A549 (cell line): ENCODE results near the gene AKR1A1. TPM values are rescaled to one million over a fixed set of nuclear protein-coding genes. Genes with fewer than 3 reads are reported as not detected.

Experiments
- ATAC-seq, 2 experiments: fragments of 200-7000 bp in 1 of 2; fragments of >200 bp in 1 of 2; cut with Nextera tagmentation in 1 of 2; cut with Tn5 transposase in 1 of 2; 3 replicates each; pipeline versions ENCODE4 v1.8.0 to v1.9.1; 2018 to 2020; ENCODE audit warnings: mild to moderate bottlenecking in 1 of 2, moderate library complexity in 1 of 2
- CTCF ChIA-PET: fragments of 300-600 bp; sonication (Branson Sonifier 250); formaldehyde crosslinking; extraction: SDS; loops from one replicate; lab custom pipeline; 2021; ENCODE audit warnings: antibody characterized with exemption, inconsistent platforms; lab: Yijun Ruan, JAX
- POLR2A ChIA-PET: fragments of 350-600 bp; formaldehyde crosslinking; extraction: SDS; loops from one replicate; lab custom pipeline; 2021; ENCODE audit warnings: antibody characterized with exemption, inconsistent platforms; lab: Yijun Ruan, JAX
- DNase-seq, 2 experiments: peaks; one replicate each; pipeline versions ENCODE4 v3.0.0 to v3.0.0-alpha.2; 2011 to 2016; ENCODE audit warnings: low read depth in 1 of 2, low spot score in 1 of 2
- FAIRE-seq: peaks from 2 replicates; lab custom pipeline; 2011; peaks lifted over from hg19 to GRCh38; lab: Jason Lieb, UNC
- H3K27ac ChIP-seq, 2 experiments: fragments of >200 bp; sonication (Bioruptor Twin); formaldehyde crosslinking; 3 replicates each; pipeline ENCODE4 v1.5.1; 2016 to 2017
- H3K4me1 ChIP-seq: fragments of >200 bp; sonication (Bioruptor Twin); formaldehyde crosslinking; 3 replicates; pipeline ENCODE4 v1.6.1; 2016
- H3K4me2 ChIP-seq: fragments of >200 bp; sonication (Bioruptor Twin); formaldehyde crosslinking; 3 replicates; pipeline ENCODE4 v1.6.1; 2016
- H3K4me3 ChIP-seq: fragments of >200 bp; sonication (Bioruptor Twin); formaldehyde crosslinking; 3 replicates; pipeline ENCODE4 v1.5.1; 2016
- H3K9me3 ChIP-seq: fragments of >200 bp; sonication (Bioruptor Twin); formaldehyde crosslinking; 3 replicates; pipeline ENCODE4 v1.6.1; 2016
- ATOH8 ChIP-seq: fragments of 250-450 bp; sonication (Bioruptor Pico); IDR thresholded peaks from 2 replicates; pipeline ENCODE4 v1.5.0; 2020; ENCODE audit warnings: low read depth, mild to moderate bottlenecking, moderate library complexity
- CBX2 ChIP-seq: fragments of 200-600 bp; sonication (generic); IDR thresholded peaks from 2 replicates; pipeline ENCODE4 v1.6.1; 2016; ENCODE audit warnings: low read depth, mild to moderate bottlenecking, borderline replicate concordance
- CBX8 ChIP-seq: fragments of 200-600 bp; sonication (generic); IDR thresholded peaks from 2 replicates; pipeline ENCODE4 v1.6.1; 2016
- CEBPB ChIP-seq, 2 experiments: fragments of >200 bp in 1 of 2; sonication (Bioruptor Twin) in 1 of 2; formaldehyde crosslinking in 1 of 2; IDR thresholded peaks; 2 replicates each; pipeline ENCODE4 v1.6.1; 2012 to 2016
- CHD2 ChIP-seq: fragments of 150-350 bp; IDR thresholded peaks from 2 replicates; pipeline ENCODE4 v1.6.1; 2014; ENCODE audit warnings: low read length; ENCODE audit not compliant: partially characterized antibody
- CHD4 ChIP-seq: fragments of 200-600 bp; sonication (generic); IDR thresholded peaks from 2 replicates; pipeline ENCODE4 v1.6.1; 2016; ENCODE audit warnings: antibody characterized with exemption, mild to moderate bottlenecking, borderline replicate concordance
- EHF ChIP-seq: fragments of 250-450 bp; sonication (Bioruptor Pico); IDR thresholded peaks from 2 replicates; pipeline ENCODE4 v1.5.0; 2020; ENCODE audit warnings: mild to moderate bottlenecking
- EHMT2 ChIP-seq: fragments of 200-600 bp; sonication (generic); IDR thresholded peaks from 2 replicates; pipeline ENCODE4 v1.6.1; 2016; ENCODE audit warnings: antibody characterized with exemption, low read depth, mild to moderate bottlenecking, moderate library complexity
- ELK1 ChIP-seq: fragments of 150-350 bp; IDR thresholded peaks from 2 replicates; pipeline ENCODE4 v1.6.1; 2014; ENCODE audit warnings: low read depth, mild to moderate bottlenecking, low read length
- EP300 ChIP-seq, 2 experiments: fragments of >200 bp; sonication (Bioruptor Twin); formaldehyde crosslinking; IDR thresholded peaks; 2 replicates in 1 of 2; 3 replicates in 1 of 2; pipeline ENCODE4 v1.6.1; 2016 to 2017
- FOSB ChIP-seq: fragments of 250-450 bp; sonication (Bioruptor Pico); IDR thresholded peaks from 2 replicates; pipeline ENCODE4 v1.5.0; 2020; ENCODE audit warnings: mild to moderate bottlenecking, moderate library complexity
- HDAC2 ChIP-seq: fragments of 200-600 bp; sonication (generic); IDR thresholded peaks from 2 replicates; pipeline ENCODE4 v1.6.1; 2016
- HEYL ChIP-seq: fragments of 250-450 bp; sonication (Bioruptor Pico); IDR thresholded peaks from 2 replicates; pipeline ENCODE4 v1.8.0; 2021; ENCODE audit warnings: mild to moderate bottlenecking, moderate library complexity
- HOXB13 ChIP-seq: fragments of 250-450 bp; sonication (Bioruptor Pico); IDR thresholded peaks from 2 replicates; pipeline ENCODE4 v1.5.0; 2020; ENCODE audit warnings: low read depth, mild to moderate bottlenecking, moderate library complexity
- JUN ChIP-seq, 2 experiments: fragments of >200 bp; sonication (Bioruptor Twin); formaldehyde crosslinking; IDR thresholded peaks; 2 replicates in 1 of 2; 3 replicates in 1 of 2; pipeline ENCODE4 v1.6.1; 2016 to 2017
- JUNB ChIP-seq: fragments of >200 bp; sonication (Bioruptor Twin); formaldehyde crosslinking; IDR thresholded peaks from 2 replicates; pipeline ENCODE4 v1.6.1; 2016
- KDM5A ChIP-seq: fragments of 200-600 bp; sonication (generic); IDR thresholded peaks from 2 replicates; pipeline ENCODE4 v1.6.1; 2016; ENCODE audit warnings: antibody characterized with exemption, mild to moderate bottlenecking
- MAFK ChIP-seq: fragments of 450-650 bp; IDR thresholded peaks from 2 replicates; pipeline ENCODE4 v1.6.1; 2014; ENCODE audit not compliant: partially characterized antibody
- MAZ ChIP-seq: fragments of 150-350 bp; IDR thresholded peaks from 2 replicates; pipeline ENCODE4 v1.6.1; 2014; ENCODE audit warnings: antibody characterized with exemption, low read depth, low read length, borderline replicate concordance
- MYC ChIP-seq: IDR thresholded peaks from 2 replicates; pipeline ENCODE4 v1.6.1; 2012; ENCODE audit warnings: mild to moderate bottlenecking, inconsistent platforms, low read length, improper control_type of control experiment, borderline replicate concordance
- NPAS2 ChIP-seq: fragments of 250-450 bp; sonication (Bioruptor Pico); IDR thresholded peaks from 2 replicates; pipeline ENCODE4 v1.8.0; 2022; ENCODE audit warnings: mild to moderate bottlenecking, moderate library complexity, borderline replicate concordance
- NR3C1 ChIP-seq: fragments of >200 bp; sonication (Bioruptor Twin); formaldehyde crosslinking; IDR thresholded peaks from 3 replicates; pipeline ENCODE4 v1.6.1; 2017
- PBX3 ChIP-seq: IDR thresholded peaks from 2 replicates; pipeline ENCODE4 v1.6.1; 2012
- POLR2A ChIP-seq: IDR thresholded peaks from 2 replicates; pipeline ENCODE4 v1.6.1; 2012; ENCODE audit warnings: mild to moderate bottlenecking, low read length
- POLR2AphosphoS2 ChIP-seq: conservative IDR thresholded peaks from 2 replicates; pipeline ENCODE4 v1.6.1; 2012; ENCODE audit warnings: low read length, improper control_type of control experiment, inconsistent platforms
- RARB ChIP-seq: fragments of 250-450 bp; sonication (Bioruptor Pico); IDR thresholded peaks from 2 replicates; pipeline ENCODE4 v1.8.0; 2021; ENCODE audit warnings: mild to moderate bottlenecking, moderate library complexity
- RCOR1 ChIP-seq: fragments of 150-350 bp; IDR thresholded peaks from 2 replicates; pipeline ENCODE4 v1.6.1; 2014; ENCODE audit warnings: antibody characterized with exemption, low read length, low read depth
- REST ChIP-seq: fragments of 200-600 bp; sonication (generic); IDR thresholded peaks from 2 replicates; pipeline ENCODE4 v1.6.1; 2016; ENCODE audit warnings: antibody characterized with exemption, mild to moderate bottlenecking, moderate library complexity
- RFX5 ChIP-seq: fragments of 450-650 bp; IDR thresholded peaks from 2 replicates; pipeline ENCODE4 v1.7.1; 2014; ENCODE audit warnings: antibody characterized with exemption, mild to moderate bottlenecking, moderate library complexity
- RNF2 ChIP-seq: fragments of 200-600 bp; sonication (generic); IDR thresholded peaks from 2 replicates; pipeline ENCODE4 v1.6.1; 2016; ENCODE audit warnings: low read depth, mild to moderate bottlenecking, antibody characterized with exemption, moderate library complexity, borderline replicate concordance
- SREBF2 ChIP-seq: fragments of 450-650 bp; IDR thresholded peaks from 2 replicates; pipeline ENCODE4 v1.6.1; 2014; ENCODE audit warnings: mild to moderate bottlenecking, moderate library complexity
- TP53 ChIP-seq: fragments of 250-450 bp; sonication (Bioruptor Pico); IDR thresholded peaks from 2 replicates; pipeline ENCODE4 v1.5.0; 2021; ENCODE audit warnings: mild to moderate bottlenecking, moderate library complexity
- ZFP36 ChIP-seq: fragments of 450-650 bp; IDR thresholded peaks from 2 replicates; pipeline ENCODE4 v1.6.1; 2014; ENCODE audit warnings: borderline replicate concordance; ENCODE audit not compliant: partially characterized antibody
- ZNF302 ChIP-seq: fragments of 250-450 bp; sonication (Bioruptor Pico); IDR thresholded peaks from 2 replicates; pipeline ENCODE4 v1.9.0; 2021; ENCODE audit warnings: inconsistent platforms, mild to moderate bottlenecking, moderate library complexity
- ZSCAN20 ChIP-seq: fragments of 250-450 bp; sonication (Bioruptor Pico); IDR thresholded peaks from 2 replicates; pipeline ENCODE4 v1.8.0; 2022; ENCODE audit warnings: mild to moderate bottlenecking, moderate library complexity
- WGBS: methylation state at CpG from one replicate; pipeline ENCODE4 v1.1.6; 2017; ENCODE audit errors: missing lambda C conversion rate; 5-methylcytosine and 5-hydroxymethylcytosine counted together
- polyA plus RNA-seq, 4 experiments: library from polyadenylated mRNA; depleted of rRNA in 3 of 4; stranded (reverse); fragments of >200 nt; fragmentation: RNase III in 1 of 4; extraction: RNeasy Plus Mini Kit Qiagen cat#74134 plus additional on column Dnase treatment in 1 of 4; gene quantifications; 2 replicates in 3 of 4; 3 replicates in 1 of 4; pipeline ENCODE4 v1.2.3, GENCODE V29; 2011 to 2017

The AKR1A1 gene
- polyA plus RNA-seq, 2 of the 4 experiments (the other 2 are of a cell fraction): 89.0 to 110 TPM

- CTCF ChIA-PET: interaction anchor here (1.0 to 1.9 kb wide), 7 partner anchors 9 to 49 kb away, joined by 3 to 7 read pairs (median 4); partner anchors contain the start of gene AKR1A1
- Histone ChIP-seq H3K27ac (peak within 1 kb of the TSS; percentile 100), H3K4me3 (peak within 1 kb of the TSS; percentile 76), H3K9me3 (no peaks in the 10 kb centered on the region), H3K4me1 (peaks cover 62% of the 10 kb centered on the region), H3K4me2 (peak within 1 kb of the TSS; percentile 86)
- POLR2A ChIA-PET: interaction anchor here (0.5 to 3.6 kb wide), 34 partner anchors 8 to 800 kb away, joined by 3 to 81 read pairs (median 5); partner anchors contain the start of genes AKR1A1, CCDC163, DYNLT4 and GPBP1L1
- DNase-seq: peak; percentile 72 to 95
- peak; percentile 84 to 86 for ATAC-seq
- WGBS: under 1% methylated on average over 33 of the region's 72 CpGs
- FAIRE-seq: no peak
- TF ChIP-seq ZNF302 (CRISPR knock-in tag): no peak
- no peak for TF ChIP-seq SREBF2
- no peak for TF ChIP-seq HEYL (CRISPR knock-in tag)
- no peak for TF ChIP-seq HDAC2
- no peak for TF ChIP-seq ATOH8 (CRISPR knock-in tag)
- TF ChIP-seq HOXB13 (CRISPR knock-in tag): no peak
- TF ChIP-seq CHD2: peak; percentile 99
- 0 out of 5 replicates have a peak, but pooled peaks of 1 of the 2 experiments have one; percentile 17 for TF ChIP-seq EP300 (IDR thresholded peaks at IDR 0.05)
- TF ChIP-seq JUN (IDR thresholded peaks at IDR 0.05): peak; percentile 96 to 99
- TF ChIP-seq CEBPB (IDR thresholded peaks at IDR 0.05): no peak
- peak; percentile 99 for TF ChIP-seq REST
- peak; percentile 55; the same call in 1 of the 2 replicates for TF ChIP-seq POLR2AphosphoS2
- TF ChIP-seq MYC: peak; percentile 10; the same call in 1 of the 2 replicates
- no peak for TF ChIP-seq NPAS2 (CRISPR knock-in tag)
- TF ChIP-seq RARB (CRISPR knock-in tag): peak; percentile 61; the same call in 1 of the 2 replicates
- no peak for TF ChIP-seq CBX2
- peak; percentile 49; the same call in 1 of the 2 replicates for TF ChIP-seq TP53 (CRISPR knock-in tag)
- no peak for TF ChIP-seq RCOR1
- peak; percentile 64; the same call in 1 of the 2 replicates for TF ChIP-seq PBX3
- TF ChIP-seq POLR2A: peak; percentile 99
- TF ChIP-seq ZSCAN20 (CRISPR knock-in tag): no peak
- no peak for TF ChIP-seq CBX8
- TF ChIP-seq NR3C1: no peak
- TF ChIP-seq RFX5: no peak
- no peak for TF ChIP-seq RNF2
- TF ChIP-seq EHF (CRISPR knock-in tag): no peak
- no peak for TF ChIP-seq ZFP36
- TF ChIP-seq MAFK: peak; percentile 99
- TF ChIP-seq JUNB: no peak
- no peak for TF ChIP-seq FOSB (CRISPR knock-in tag)
- no peak for TF ChIP-seq KDM5A
- peak; percentile 97 for TF ChIP-seq MAZ
- no peak for TF ChIP-seq EHMT2
- TF ChIP-seq CHD4: no peak
- no peak for TF ChIP-seq ELK1
These were observed 29.0 kb upstream of the AKR1A1 start, which contains the start of gene PRDX1 for GRCh38 chr1:45521413-45522323. PRDX1 (minus strand) TSS chr1:45521884; CDS start chr1:45519043, 2,841 bp downstream.
